Nephron progenitor cell (in vitro differentiated cells): ENCODE measurements around the gene IL22RA1.
A peak's percentile ranks its signal among the peaks of the same experiment; 100 is the strongest.

ENCODE experiments used
- DNase-seq: peaks from one replicate; pipeline ENCODE4 v3.0.0; 2021
- H3K27ac Mint-ChIP-seq: 2 replicates; pipeline ENCODE4 v1.8.0; 2021; ENCODE audit warnings: mild to moderate bottlenecking, moderate library complexity, mixed read lengths
- H3K27me3 Mint-ChIP-seq: 2 replicates; pipeline ENCODE4 v1.8.0; 2021; ENCODE audit warnings: mild to moderate bottlenecking, low read depth, mixed read lengths; ENCODE audit not compliant: poor library complexity
- H3K36me3 Mint-ChIP-seq: 2 replicates; pipeline ENCODE4 v1.8.0; 2021; ENCODE audit warnings: low read depth, mixed read lengths
- H3K4me1 Mint-ChIP-seq: 2 replicates; pipeline ENCODE4 v1.8.0; 2021; ENCODE audit warnings: mixed read lengths
- H3K4me3 Mint-ChIP-seq: 2 replicates; pipeline ENCODE4 v1.8.0; 2021; ENCODE audit warnings: mild to moderate bottlenecking, moderate library complexity, mixed read lengths
- H3K9me3 Mint-ChIP-seq: 2 replicates; pipeline ENCODE4 v1.8.0; 2021; ENCODE audit warnings: mild to moderate bottlenecking, moderate library complexity, mixed read lengths
- CTCF ChIP-seq: fragments of 200-600 bp; sonication (generic); IDR thresholded peaks from 2 replicates; pipeline ENCODE4 v1.5.0; 2021; ENCODE audit warnings: antibody characterized with exemption

Gene IL22RA1

GRCh38 chr1:24113641-24114033, 29.3 kb downstream of the IL22RA1 start:
- H3K4me3 Mint-ChIP-seq = no peak overlapping the region
- no peak overlapping the region for H3K27ac Mint-ChIP-seq
- H3K9me3 Mint-ChIP-seq = no peaks in the 10 kb centered on the region
- TF ChIP-seq CTCF = no peak
- peaks cover 26% of the 10 kb centered on the region for H3K27me3 Mint-ChIP-seq
- no peak for DNase-seq
- no peaks in the 10 kb centered on the region for H3K36me3 Mint-ChIP-seq
- peaks cover 34% of the 10 kb centered on the region for H3K4me1 Mint-ChIP-seq

DNA sequence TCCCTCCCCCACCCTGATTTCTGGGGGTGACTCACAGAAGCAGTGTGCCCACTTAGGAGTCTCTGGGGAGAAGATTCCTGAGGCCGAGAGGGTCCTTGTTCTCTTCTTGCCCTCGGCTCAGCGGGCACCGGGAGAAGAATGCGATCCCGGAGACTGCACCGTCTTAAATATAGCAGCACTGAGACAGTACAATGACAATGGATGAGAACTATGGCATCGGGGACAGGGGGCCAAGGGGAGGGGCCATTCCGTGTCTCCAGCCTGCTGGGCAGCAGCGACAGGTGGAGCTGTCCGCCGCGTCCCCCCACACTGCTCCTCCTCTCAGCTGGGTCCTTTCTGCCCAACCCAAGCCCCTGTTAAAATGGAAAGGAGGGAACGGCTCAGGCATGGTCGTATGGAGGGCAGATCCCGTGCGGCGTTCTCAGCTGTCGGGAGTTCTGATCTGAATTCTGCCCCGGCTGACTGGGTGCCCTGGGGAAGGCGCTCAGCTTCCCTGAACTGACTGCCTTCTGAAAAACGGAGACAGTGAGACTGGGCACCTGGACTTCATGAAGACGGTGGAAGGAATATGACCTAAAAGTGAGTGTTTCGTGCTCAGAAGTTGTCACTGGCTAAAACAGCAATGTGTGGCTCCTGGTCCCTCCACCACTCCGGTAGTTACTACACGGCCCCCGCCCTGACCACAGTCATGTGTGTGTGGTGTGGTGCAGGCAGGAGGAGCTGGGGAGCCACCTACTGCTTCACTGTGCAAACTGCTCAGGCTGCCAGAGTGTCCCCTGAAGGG, 30.8 kb downstream of the IL22RA1 start, which contains the start of gene MYOM3:
TSS of gene MYOM3 (minus strand) at position 140 of the 784 bp plus-strand sequence. CDS start 3,499 bp downstream, outside the sequence.
- Mint-ChIP-seq H3K9me3 (no peaks in the 10 kb centered on the region), H3K27me3 (peaks cover 26% of the 10 kb centered on the region), H3K36me3 (no peaks in the 10 kb centered on the region), H3K4me3 (peak within 1 kb of the TSS; percentile 60), H3K4me1 (peaks cover 35% of the 10 kb centered on the region), H3K27ac (peak within 1 kb of the TSS; percentile 66)
- no peak for TF ChIP-seq CTCF
- DNase-seq = peak; percentile 59

DNA sequence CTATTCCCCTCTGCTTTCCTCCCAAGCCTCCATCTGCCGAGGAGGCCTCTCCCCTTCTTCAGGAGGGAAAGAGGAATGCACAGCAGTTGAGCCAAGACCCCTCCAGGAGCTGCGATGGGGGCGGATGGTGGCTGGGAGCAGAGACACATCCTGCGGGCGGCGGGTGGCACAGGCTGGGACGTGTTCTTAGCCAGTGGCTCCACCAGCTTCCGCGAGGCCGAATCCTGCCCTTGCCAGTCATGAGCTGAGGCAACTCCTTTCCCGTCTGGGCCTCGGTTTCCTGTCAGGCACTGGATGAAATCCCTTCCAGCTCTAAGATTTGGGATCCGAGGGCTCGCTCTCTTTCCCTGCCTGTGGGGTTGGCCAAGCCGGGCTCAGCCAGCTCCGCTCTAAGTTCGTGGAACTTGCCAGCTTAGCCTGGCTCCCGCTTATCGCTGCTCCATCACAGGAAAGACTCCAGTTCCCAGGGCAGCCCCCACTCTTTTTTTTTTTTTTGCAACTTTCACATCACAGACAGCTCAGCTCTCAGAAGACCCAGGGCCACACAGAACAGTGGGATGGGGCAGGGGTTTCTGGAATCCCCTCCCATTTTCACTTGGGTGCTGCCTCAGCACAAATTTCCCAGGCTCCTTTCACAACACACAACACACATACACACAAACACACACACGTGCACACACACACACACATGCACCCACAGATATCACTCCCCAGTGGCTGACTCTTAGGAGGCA, 31.5 kb downstream of the IL22RA1 start:
- Mint-ChIP-seq H3K36me3 (no peaks in the 10 kb centered on the region), H3K27me3 (peaks cover 21% of the 10 kb centered on the region), H3K4me3 (peak overlapping the region; percentile 14), H3K27ac (peak overlapping the region; percentile 66), H3K9me3 (no peaks in the 10 kb centered on the region), H3K4me1 (peaks cover 37% of the 10 kb centered on the region)
- DNase-seq = no peak
- no peak for TF ChIP-seq CTCF

GRCh38 chr1:24110642-24111261, 32.2 kb downstream of the IL22RA1 start:
- TF ChIP-seq CTCF = no peak
- Mint-ChIP-seq H3K27ac (peak overlapping the region; percentile 66), H3K4me3 (no peak overlapping the region), H3K36me3 (no peaks in the 10 kb centered on the region), H3K4me1 (peaks cover 37% of the 10 kb centered on the region), H3K27me3 (peaks cover 21% of the 10 kb centered on the region), H3K9me3 (no peaks in the 10 kb centered on the region)
- DNase-seq = no peak

DNA sequence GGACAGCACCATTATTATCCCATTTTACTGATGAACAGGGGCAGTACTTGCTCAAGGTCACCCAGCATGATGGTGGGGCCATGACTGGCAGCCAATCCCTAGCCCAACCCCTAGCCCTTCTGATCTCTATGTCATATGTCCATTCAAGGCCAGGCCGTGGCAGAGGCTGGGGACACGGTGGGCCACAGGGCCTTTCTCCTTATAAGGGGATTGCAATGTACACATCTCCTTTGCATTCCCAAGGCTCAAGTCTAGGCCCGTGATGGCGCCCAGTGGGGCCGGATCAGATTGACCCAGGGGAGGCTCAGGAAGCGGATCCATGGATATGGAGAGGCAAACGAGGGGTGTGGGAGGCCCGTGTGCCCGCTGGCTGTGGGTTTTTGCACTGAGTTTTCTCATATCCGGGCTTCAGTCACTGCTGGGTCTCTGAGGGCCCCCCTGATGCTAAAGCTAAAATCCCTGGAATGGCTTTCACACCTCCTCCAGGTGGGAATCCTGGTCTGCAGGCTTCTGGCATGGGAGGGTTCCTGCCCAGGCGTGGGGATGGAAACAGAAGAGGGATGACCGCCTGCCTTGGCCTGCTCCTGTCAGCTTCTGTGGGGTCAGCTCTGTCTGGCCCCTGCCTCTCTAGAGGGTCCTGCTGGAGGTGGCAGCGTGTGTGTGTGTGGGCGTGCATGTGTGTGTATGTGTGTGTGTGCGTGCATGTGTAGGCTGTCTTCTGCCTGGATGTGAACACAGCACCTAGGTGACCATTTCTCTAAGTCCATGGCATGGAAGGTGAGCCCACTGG, 33.1 kb downstream of the IL22RA1 start:
- no peak overlapping the region for H3K4me3 Mint-ChIP-seq
- peaks cover 43% of the 10 kb centered on the region for H3K4me1 Mint-ChIP-seq
- no peak for TF ChIP-seq CTCF
- no peak overlapping the region for H3K27ac Mint-ChIP-seq
- H3K36me3 Mint-ChIP-seq = no peaks in the 10 kb centered on the region
- DNase-seq = no peak
- no peaks in the 10 kb centered on the region for H3K9me3 Mint-ChIP-seq
- H3K27me3 Mint-ChIP-seq = peaks cover 19% of the 10 kb centered on the region
